Measurements from ENCODE around the gene ATP8B3.

DNA sequence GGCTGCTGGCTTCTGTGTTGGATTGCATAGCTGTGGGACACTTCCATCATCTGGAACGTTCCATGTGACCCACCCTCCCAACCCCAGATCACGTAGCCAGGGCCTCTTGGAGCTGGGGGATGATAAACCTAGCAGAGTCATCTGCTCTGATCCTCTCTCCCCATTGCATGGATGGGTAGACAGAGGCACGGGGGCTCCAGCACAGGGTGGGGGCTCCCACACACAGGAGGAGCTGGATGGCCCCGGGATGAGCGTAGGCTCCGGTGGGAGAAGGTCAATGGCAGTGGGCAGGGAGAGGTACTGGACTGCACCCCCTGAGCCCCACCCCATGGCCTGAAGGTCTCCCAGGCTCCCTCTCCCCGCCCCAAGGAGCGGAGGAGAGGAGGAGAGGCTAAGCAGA is 25.4 kb downstream of the ATP8B3 start:
- TF ChIP-seq POLR2A (IDR thresholded peaks at IDR 0.05), result no peak
- TF ChIP-seq, protein P1, sequence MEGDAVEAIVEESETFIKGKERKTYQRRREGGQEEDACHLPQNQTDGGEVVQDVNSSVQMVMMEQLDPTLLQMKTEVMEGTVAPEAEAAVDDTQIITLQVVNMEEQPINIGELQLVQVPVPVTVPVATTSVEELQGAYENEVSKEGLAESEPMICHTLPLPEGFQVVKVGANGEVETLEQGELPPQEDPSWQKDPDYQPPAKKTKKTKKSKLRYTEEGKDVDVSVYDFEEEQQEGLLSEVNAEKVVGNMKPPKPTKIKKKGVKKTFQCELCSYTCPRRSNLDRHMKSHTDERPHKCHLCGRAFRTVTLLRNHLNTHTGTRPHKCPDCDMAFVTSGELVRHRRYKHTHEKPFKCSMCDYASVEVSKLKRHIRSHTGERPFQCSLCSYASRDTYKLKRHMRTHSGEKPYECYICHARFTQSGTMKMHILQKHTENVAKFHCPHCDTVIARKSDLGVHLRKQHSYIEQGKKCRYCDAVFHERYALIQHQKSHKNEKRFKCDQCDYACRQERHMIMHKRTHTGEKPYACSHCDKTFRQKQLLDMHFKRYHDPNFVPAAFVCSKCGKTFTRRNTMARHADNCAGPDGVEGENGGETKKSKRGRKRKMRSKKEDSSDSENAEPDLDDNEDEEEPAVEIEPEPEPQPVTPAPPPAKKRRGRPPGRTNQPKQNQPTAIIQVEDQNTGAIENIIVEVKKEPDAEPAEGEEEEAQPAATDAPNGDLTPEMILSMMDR (IDR thresholded peaks at IDR 0.05), result no peak
